ENCODE data around the gene ZNF358.

- TF ChIP-seq CTCF (IDR thresholded peaks at IDR 0.05 in 8 of 11, conservative IDR thresholded peaks at IDR 0.05 in 3 of 11) (no peak), POLR2AphosphoS5 (IDR thresholded peaks at IDR 0.05) (peak; percentile 12 to 67 (median 54)), POLR2A (IDR thresholded peaks at IDR 0.05) (no peak)
These were observed 34.4 kb downstream of the ZNF358 start for GRCh38 chr19:7550169-7550770.

Measured in spleen (tissue), 7 donors.